Transverse colon (tissue), 4 donors: ENCODE data around the gene HBA1. TPM values are rescaled to one million over a fixed set of nuclear protein-coding genes. Genes with fewer than 3 reads are reported as not detected.

ENCODE experiments used
- DNase-seq: peaks from one replicate; pipeline ENCODE4 v3.0.0-alpha.2; 2019
- H3K27ac ChIP-seq, 4 donors: fragments of 200-600 bp; sonication (generic); 2 replicates each; pipeline ENCODE4 v1.5.1; 2016 to 2018; ENCODE audit warnings: inconsistent platforms in 4 of 4
- H3K27me3 ChIP-seq: fragments of 200-600 bp; sonication (generic); 2 replicates; pipeline ENCODE4 v1.5.1; 2017; ENCODE audit warnings: inconsistent platforms
- H3K36me3 ChIP-seq, 4 donors: fragments of 200-600 bp; sonication (generic); 2 replicates each; pipeline ENCODE4 v1.5.1; 2017 to 2019; ENCODE audit warnings: inconsistent platforms in 4 of 4
- H3K4me1 ChIP-seq, 4 donors: fragments of 200-600 bp; sonication (generic); 2 replicates each; pipeline ENCODE4 v1.5.1; 2017 to 2020; ENCODE audit warnings: inconsistent platforms in 4 of 4
- H3K4me3 ChIP-seq, 4 donors: fragments of 200-600 bp; sonication (generic); 1 replicate in 1 of 4; 2 replicates in 3 of 4; pipeline versions ENCODE4 v1.5.1 to v1.6.1; 2017 to 2019; ENCODE audit warnings: inconsistent platforms in 4 of 4
- H3K9me3 ChIP-seq, 2 donors: fragments of 200-600 bp; sonication (generic); 2 replicates each; pipeline ENCODE4 v1.5.1; 2017 to 2019; ENCODE audit warnings: inconsistent platforms in 2 of 2
- EP300 ChIP-seq: sonication (generic); formaldehyde crosslinking; IDR thresholded peaks from one replicate; pipeline ENCODE4 v1.6.1; 2017; ENCODE audit warnings: antibody characterized with exemption, low read depth
- POLR2A ChIP-seq: fragments of 450-650 bp; IDR thresholded peaks from one replicate; pipeline ENCODE4 v1.6.1; 2016; ENCODE audit warnings: antibody characterized with exemption, mild to moderate bottlenecking, moderate library complexity
- POLR2AphosphoS5 ChIP-seq, 3 donors: sonication (generic); formaldehyde crosslinking; IDR thresholded peaks; one replicate each; pipeline ENCODE4 v1.6.1; 2016; ENCODE audit warnings: antibody characterized with exemption in 3 of 3
- WGBS, 2 donors: methylation state at CpG; one replicate each; pipeline ENCODE4 v1.1.5; 2018; ENCODE audit warnings: low coverage in 1 of 2; 5-methylcytosine and 5-hydroxymethylcytosine counted together
- in situ Hi-C, 4 donors: fragments of 200-750 bp; cut with MboI; loops; one replicate each; pipeline versions ENCODE4 v1.15.0 to v1.15.1; 2017; ENCODE audit warnings: low sequenced_read_pairs in 3 of 4, low pct_ligation_motif_present in 1 of 4, low pct_unique_long_range_greater_than_20kb in 1 of 4
- intact Hi-C: fragments of 100-400 bp; cut with DNase I; formaldehyde crosslinking; loops from one replicate; pipeline ENCODE4 v1.15.1; 2023; ENCODE audit warnings: low total_unique reads
- total RNA-seq, 4 donors: library from RNA; depleted of rRNA; stranded (reverse); fragments of >200 nt; gene quantifications; one replicate each; pipeline ENCODE4 v1.1.0, GENCODE V29; 2016
- TF ChIP-seq, protein P1 (sequence below), 5 experiments: fragments of 200-600 bp in 3 of 5; fragments of 450-650 bp in 2 of 5; sonication (generic) in 3 of 5; IDR thresholded peaks; 1 replicate in 2 of 5; 2 replicates in 3 of 5; pipeline ENCODE4 v1.5.1; 2016 to 2017; ENCODE audit warnings: antibody characterized with exemption in 5 of 5, inconsistent platforms in 3 of 5, mild to moderate bottlenecking in 2 of 5, moderate library complexity in 1 of 5

HBA1 gene
- total RNA-seq, 4 donors from 2014 or later, result 4.4 TPM; not detected in 3

DNA sequence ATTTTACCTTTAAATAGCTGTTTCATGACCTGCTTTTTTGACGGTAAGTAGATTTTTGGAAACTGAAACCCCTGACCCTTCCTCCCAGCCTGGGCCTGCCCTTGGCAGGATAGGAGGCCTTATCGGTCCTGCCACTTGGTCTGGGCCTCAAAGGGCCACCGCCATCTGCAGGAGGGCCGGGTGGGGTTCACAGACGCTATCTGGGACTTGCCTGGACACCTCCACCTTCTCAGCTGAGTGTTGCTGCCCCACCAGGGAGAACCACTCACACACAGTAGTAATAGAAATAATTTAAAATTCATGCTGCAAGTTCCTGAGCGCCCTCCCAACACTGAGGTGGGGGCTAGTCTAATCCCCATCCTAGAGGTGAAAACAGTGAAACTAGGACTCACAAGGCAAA lies 33.4 kb upstream of the HBA1 start:
- Histone ChIP-seq H3K4me3 (no peak overlapping the region), H3K9me3 (no peaks in the 10 kb centered on the region), H3K27me3 (peaks cover 12% of the 10 kb centered on the region), H3K27ac (no peak overlapping the region), H3K4me1 (peaks cover 0 to 6% (median 2%) of the 10 kb centered on the region in 4 donors), H3K36me3 (no peaks in the 10 kb centered on the region)
- intact Hi-C loops, result no loop called here
- WGBS, 2 donors, result 60 to 79% methylated on average over 1 to 6 of the region's 6 CpGs
- TF ChIP-seq EP300, result no peak
- TF ChIP-seq, protein P1, sequence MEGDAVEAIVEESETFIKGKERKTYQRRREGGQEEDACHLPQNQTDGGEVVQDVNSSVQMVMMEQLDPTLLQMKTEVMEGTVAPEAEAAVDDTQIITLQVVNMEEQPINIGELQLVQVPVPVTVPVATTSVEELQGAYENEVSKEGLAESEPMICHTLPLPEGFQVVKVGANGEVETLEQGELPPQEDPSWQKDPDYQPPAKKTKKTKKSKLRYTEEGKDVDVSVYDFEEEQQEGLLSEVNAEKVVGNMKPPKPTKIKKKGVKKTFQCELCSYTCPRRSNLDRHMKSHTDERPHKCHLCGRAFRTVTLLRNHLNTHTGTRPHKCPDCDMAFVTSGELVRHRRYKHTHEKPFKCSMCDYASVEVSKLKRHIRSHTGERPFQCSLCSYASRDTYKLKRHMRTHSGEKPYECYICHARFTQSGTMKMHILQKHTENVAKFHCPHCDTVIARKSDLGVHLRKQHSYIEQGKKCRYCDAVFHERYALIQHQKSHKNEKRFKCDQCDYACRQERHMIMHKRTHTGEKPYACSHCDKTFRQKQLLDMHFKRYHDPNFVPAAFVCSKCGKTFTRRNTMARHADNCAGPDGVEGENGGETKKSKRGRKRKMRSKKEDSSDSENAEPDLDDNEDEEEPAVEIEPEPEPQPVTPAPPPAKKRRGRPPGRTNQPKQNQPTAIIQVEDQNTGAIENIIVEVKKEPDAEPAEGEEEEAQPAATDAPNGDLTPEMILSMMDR (IDR thresholded peaks at IDR 0.05), result no peak
- TF ChIP-seq POLR2A, result no peak
- TF ChIP-seq POLR2AphosphoS5 (IDR thresholded peaks at IDR 0.05), result no peak
- DNase-seq, result no peak
- in situ Hi-C loops, result no loop called here

DNA sequence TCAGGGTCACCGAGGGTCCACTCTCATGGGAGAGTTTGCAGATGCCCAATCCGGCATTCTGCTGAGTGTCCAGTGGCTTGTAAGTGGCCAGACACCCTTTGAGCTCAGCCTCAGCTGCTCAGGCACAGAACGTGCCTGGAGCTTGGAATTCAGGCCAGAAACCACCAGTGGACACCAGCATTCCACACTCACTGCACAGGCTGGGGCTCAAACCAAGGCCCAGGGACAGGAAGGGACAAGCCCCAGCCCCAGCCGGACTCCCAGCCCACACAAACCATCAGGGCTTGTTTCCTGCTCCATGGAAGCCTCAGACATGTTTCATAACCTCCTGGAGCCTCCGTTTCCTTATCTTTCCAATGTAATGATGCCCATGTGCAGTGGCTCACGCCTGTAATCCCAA lies 33.0 kb upstream of the HBA1 start:
- no peaks in the 10 kb centered on the region for H3K9me3 ChIP-seq
- H3K4me1 ChIP-seq, result peaks cover 0 to 6% (median 2%) of the 10 kb centered on the region in 4 donors
- 58 to 80% methylated on average over 1 to 6 of the region's 6 CpGs for WGBS, 2 donors
- in situ Hi-C loops (no loop called here), intact Hi-C loops (no loop called here)
- no peak overlapping the region for H3K4me3 ChIP-seq
- peaks cover 13% of the 10 kb centered on the region for H3K27me3 ChIP-seq
- TF ChIP-seq EP300, result no peak
- TF ChIP-seq POLR2A, result no peak
- TF ChIP-seq, protein P1 (IDR thresholded peaks at IDR 0.05), result no peak
- no peak for TF ChIP-seq POLR2AphosphoS5 (IDR thresholded peaks at IDR 0.05)
- no peak for DNase-seq
- no peaks in the 10 kb centered on the region for H3K36me3 ChIP-seq
- no peak overlapping the region for H3K27ac ChIP-seq

DNA sequence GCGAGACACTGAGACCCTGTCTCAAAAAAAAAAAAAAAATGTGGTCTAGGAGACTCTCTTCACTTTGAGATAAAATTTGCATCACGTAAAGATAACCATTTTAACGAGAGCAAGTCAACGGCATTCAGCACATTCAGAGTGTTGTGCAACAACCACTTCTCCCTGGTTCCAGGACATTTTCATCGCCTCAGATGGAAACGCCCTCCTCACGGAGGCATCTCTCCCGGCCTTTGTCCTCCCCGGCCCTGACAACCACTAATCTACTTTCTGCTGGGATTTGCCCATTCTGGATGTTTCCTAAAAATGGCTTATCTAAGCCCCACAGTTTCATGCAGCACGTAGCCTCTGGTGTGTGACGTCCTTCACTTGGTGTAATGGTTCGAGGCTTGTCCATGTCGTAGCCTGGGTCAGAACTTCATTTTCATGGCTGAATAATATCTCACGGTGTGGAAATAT lies 31.7 kb upstream of the HBA1 start:
- no peaks in the 10 kb centered on the region for H3K4me1 ChIP-seq
- TF ChIP-seq POLR2AphosphoS5 (IDR thresholded peaks at IDR 0.05) (no peak), EP300 (no peak), POLR2A (no peak)
- TF ChIP-seq, protein P1 (IDR thresholded peaks at IDR 0.05), result no peak
- in situ Hi-C loops (no loop called here), intact Hi-C loops (loop anchor here (1.0 kb wide), 1 partner anchor 30 kb away; no protein-coding TSS in a partner anchor)
- WGBS, 2 donors, result 74 to 75% methylated on average over 14 of the region's 14 CpGs
- no peaks in the 10 kb centered on the region for H3K36me3 ChIP-seq
- H3K27me3 ChIP-seq, result peaks cover 24% of the 10 kb centered on the region
- H3K9me3 ChIP-seq, result no peaks in the 10 kb centered on the region
- H3K27ac ChIP-seq, result no peak overlapping the region
- H3K4me3 ChIP-seq, result no peak overlapping the region
- DNase-seq, result no peak

DNA sequence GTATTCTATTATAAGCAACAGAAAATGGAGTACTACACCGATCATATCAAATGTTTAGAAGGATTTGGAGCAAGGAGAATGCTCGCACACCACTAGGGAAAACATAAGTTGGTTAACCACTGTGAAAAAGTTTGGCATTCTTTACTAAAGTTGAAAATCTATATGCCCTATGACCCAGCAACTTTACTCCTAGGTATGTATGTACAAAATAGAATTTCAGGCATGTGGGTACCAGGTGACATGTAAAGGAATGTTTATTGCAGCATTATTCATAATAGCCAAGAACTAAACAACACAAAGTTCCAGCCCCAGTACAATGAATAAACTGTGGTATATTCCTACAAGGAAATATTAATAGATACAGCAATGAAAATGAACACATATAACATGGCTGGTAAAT lies 29.8 kb upstream of the HBA1 start:
- Histone ChIP-seq H3K9me3 (no peaks in the 10 kb centered on the region), H3K27ac (no peak overlapping the region), H3K4me1 (no peaks in the 10 kb centered on the region), H3K36me3 (no peaks in the 10 kb centered on the region), H3K4me3 (no peak overlapping the region), H3K27me3 (peaks cover 34% of the 10 kb centered on the region)
- WGBS, 2 donors, result 80 to 84% methylated on average over 1 to 2 of the region's 2 CpGs
- in situ Hi-C loops, result no loop called here
- DNase-seq, result no peak
- TF ChIP-seq, protein P1 (IDR thresholded peaks at IDR 0.05), result no peak
- no peak for TF ChIP-seq POLR2AphosphoS5 (IDR thresholded peaks at IDR 0.05)
- no peak for TF ChIP-seq EP300
- no peak for TF ChIP-seq POLR2A
- intact Hi-C loops, result no loop called here
